Measurements from ENCODE around the gene FIZ1.

Gene FIZ1

GRCh38 chr19:55613930-55614710 lies 14.8 kb upstream of the FIZ1 start:
- no peak for DNase-seq (ENCODE audit: low read depth)

GRCh38 chr19:55613396-55613795 lies 14.1 kb upstream of the FIZ1 start:
- no peak for DNase-seq (ENCODE audit: low read depth)

GRCh38 chr19:55611983-55612645 lies 12.8 kb upstream of the FIZ1 start:
- DNase-seq (ENCODE audit: low read depth): no peak

GRCh38 chr19:55611300-55611982 lies 12.1 kb upstream of the FIZ1 start:
- no peak for DNase-seq (ENCODE audit: low read depth)

- no peak for DNase-seq (ENCODE audit: low read depth)
Observed at GRCh38 chr19:55609326-55609725, 10.0 kb upstream of the FIZ1 start.

- no peak for DNase-seq (ENCODE audit: low read depth)
Observed at GRCh38 chr19:55606817-55607216, 7.5 kb upstream of the FIZ1 start.

- no peak for DNase-seq (ENCODE audit: low read depth)
Observed at GRCh38 chr19:55606471-55606787, 7.1 kb upstream of the FIZ1 start.

- DNase-seq (ENCODE audit: low read depth): peak; percentile 49
Observed at GRCh38 chr19:55605637-55606470, 6.5 kb upstream of the FIZ1 start, which contains the start of gene ZNF865. TSS of gene ZNF865 (plus strand) at chr19:55605647. CDS start at chr19:55613619, 7,972 bp downstream.

GRCh38 chr19:55605207-55605636 lies 5.9 kb upstream of the FIZ1 start:
- peak; percentile 96 for DNase-seq (ENCODE audit: low read depth)

GRCh38 chr19:55603581-55604292 lies 4.4 kb upstream of the FIZ1 start:
- DNase-seq (ENCODE audit: low read depth): no peak

GRCh38 chr19:55603115-55603514 lies 3.8 kb upstream of the FIZ1 start:
- no peak for DNase-seq (ENCODE audit: low read depth)

GRCh38 chr19:55602104-55603001 lies 3.0 kb upstream of the FIZ1 start:
- DNase-seq (ENCODE audit: low read depth): no peak

GRCh38 chr19:55601084-55601483 lies 1.8 kb upstream of the FIZ1 start:
- no peak for DNase-seq (ENCODE audit: low read depth)

GRCh38 chr19:55600662-55601028 lies 1.3 kb upstream of the FIZ1 start:
- no peak for DNase-seq (ENCODE audit: low read depth)

- peak; percentile 75 for DNase-seq (ENCODE audit: low read depth)
Observed at GRCh38 chr19:55599842-55600661, 735 bp upstream of the FIZ1 start, which contains the start of gene ZNF524. TSS of gene ZNF524 (plus strand) at chr19:55600288. CDS start at chr19:55602113, 1,825 bp downstream.

GRCh38 chr19:55598719-55599467 lies 424 bp downstream of the FIZ1 start:
- peak; percentile 80 for DNase-seq (ENCODE audit: low read depth)

- DNase-seq (ENCODE audit: low read depth): no peak
Observed at GRCh38 chr19:55598034-55598433, 1.3 kb downstream of the FIZ1 start.

GRCh38 chr19:55597501-55597921 lies 1.8 kb downstream of the FIZ1 start:
- DNase-seq (ENCODE audit: low read depth): no peak

GRCh38 chr19:55596304-55596703 lies 3.0 kb downstream of the FIZ1 start:
- DNase-seq (ENCODE audit: low read depth): no peak

All from activated T-helper 1 cell treated with Interleukin-2 at 50 U/mL for 16 hours (primary cell).